H1 (cell line): ENCODE data around the gene ARFRP1. TPM values are rescaled to one million over a fixed set of nuclear protein-coding genes. Genes with fewer than 3 reads are reported as not detected.

Experiments used
- CTCF ChIA-PET: fragments of 300-600 bp; sonication (Branson Sonifier 250); formaldehyde crosslinking; loops from one replicate; lab custom pipeline; 2021; ENCODE audit not compliant: partially characterized antibody; lab: Charles Lee
- POLR2A ChIA-PET: fragments of 300-600 bp; sonication (Branson Sonifier 250); formaldehyde crosslinking; loops from one replicate; lab custom pipeline; 2021; ENCODE audit warnings: inconsistent platforms; ENCODE audit not compliant: partially characterized antibody; lab: Charles Lee
- DNase-seq, 2 experiments: peaks; one replicate each; pipeline versions ENCODE4 v3.0.0 to v3.0.0-alpha.2; 2010 to 2022; ENCODE audit warnings: low spot score in 2 of 2, low read depth in 1 of 2, mixed read lengths in 1 of 2
- FAIRE-seq: peaks from 2 replicates; lab custom pipeline; 2011; peaks lifted over from hg19 to GRCh38; lab: Jason Lieb, UNC
- H2AFZ ChIP-seq: 2 replicates; pipeline ENCODE4 v1.8.1; 2012; ENCODE audit warnings: low read length, inconsistent platforms
- H2AK5ac ChIP-seq: 2 replicates; pipeline ENCODE4 v1.6.1; 2013; ENCODE audit warnings: low read depth, low read length
- H2BK120ac ChIP-seq: replicated peaks from 2 replicates; pipeline ENCODE3; 2013; ENCODE audit warnings: low read depth, low read length, inconsistent platforms
- H2BK12ac ChIP-seq: 2 replicates; pipeline ENCODE4 v1.6.1; 2013; ENCODE audit warnings: low read depth, low read length
- H2BK15ac ChIP-seq: 2 replicates; pipeline ENCODE4 v1.6.1; 2013; ENCODE audit warnings: low read length
- H2BK20ac ChIP-seq: 2 replicates; pipeline ENCODE4 v1.6.1; 2013; ENCODE audit warnings: low read length
- H2BK5ac ChIP-seq: 2 replicates; pipeline ENCODE4 v1.6.1; 2013; ENCODE audit warnings: low read depth, low read length
- H3K14ac ChIP-seq: 2 replicates; pipeline ENCODE4 v1.6.1; 2013; ENCODE audit warnings: inconsistent platforms; ENCODE audit not compliant: insufficient read length
- H3K18ac ChIP-seq: 2 replicates; pipeline ENCODE4 v1.6.1; 2013; ENCODE audit warnings: low read length; ENCODE audit errors: extremely low read depth
- H3K23ac ChIP-seq: 2 replicates; pipeline ENCODE4 v1.6.1; 2013; ENCODE audit warnings: inconsistent platforms; ENCODE audit not compliant: insufficient read length
- H3K23me2 ChIP-seq: 2 replicates; pipeline ENCODE4 v1.6.1; 2013; ENCODE audit warnings: low read depth, low read length
- H3K27ac ChIP-seq: 2 replicates; pipeline ENCODE4 v1.6.1; 2011; ENCODE audit warnings: low read depth, low read length, inconsistent platforms
- H3K27me3 ChIP-seq, 4 experiments: replicated peaks in 1 of 4; 1 replicate in 1 of 4; 2 replicates in 3 of 4; pipeline versions ENCODE4 v1.6.1 to v1.8.1; 2011 to 2013; ENCODE audit warnings: low read length in 3 of 4, mild to moderate bottlenecking in 3 of 4, inconsistent platforms in 2 of 4, mixed read lengths in 2 of 4, moderate library complexity in 1 of 4; ENCODE audit not compliant: control insufficient read depth in 3 of 4, insufficient read depth in 3 of 4; ENCODE audit errors: extremely low read depth in 1 of 4
- H3K36me3 ChIP-seq, 4 experiments: 2 replicates each; pipeline versions ENCODE4 v1.6.1 to v1.8.1; 2011 to 2013; ENCODE audit warnings: mild to moderate bottlenecking in 4 of 4, low read length in 3 of 4, moderate library complexity in 2 of 4, control low read depth in 1 of 4, inconsistent platforms in 1 of 4; ENCODE audit not compliant: insufficient read depth in 4 of 4, control insufficient read depth in 2 of 4
- H3K4ac ChIP-seq: replicated peaks from 2 replicates; pipeline ENCODE3; 2013; ENCODE audit warnings: low read length, low read depth, mixed read lengths, inconsistent platforms; ENCODE audit not compliant: insufficient read length
- H3K4me1 ChIP-seq, 4 experiments: replicated peaks in 1 of 4; 1 replicate in 1 of 4; 2 replicates in 3 of 4; pipeline versions ENCODE4 v1.6.1 to v1.8.1; 2011 to 2013; ENCODE audit warnings: low read length in 3 of 4, inconsistent platforms in 2 of 4, mixed read lengths in 1 of 4; ENCODE audit not compliant: insufficient read depth in 4 of 4, control insufficient read depth in 3 of 4
- H3K4me2 ChIP-seq, 2 experiments: 2 replicates each; pipeline versions ENCODE4 v1.6.1 to v1.8.1; 2011 to 2013; ENCODE audit warnings: low read depth in 2 of 2, low read length in 2 of 2, control low read depth in 1 of 2, inconsistent platforms in 1 of 2, mild to moderate bottlenecking in 1 of 2; ENCODE audit not compliant: insufficient read depth in 1 of 2
- H3K4me3 ChIP-seq, 4 experiments: fragments of 200-600, 300-600 bp in 1 of 4; sonication (generic), shearing (Covaris generic), sonication (Bioruptor Twin) in 1 of 4; 2 replicates each; pipeline versions ENCODE4 v1.5.1 to v1.8.1; 2011 to 2016; ENCODE audit warnings: low read length in 4 of 4, low read depth in 3 of 4, control low read depth in 2 of 4, inconsistent platforms in 2 of 4, mild to moderate bottlenecking in 2 of 4, mixed read lengths in 1 of 4, moderate library complexity in 1 of 4; ENCODE audit not compliant: insufficient read depth in 2 of 4; ENCODE audit errors: extremely low read depth in 1 of 4
- H3K56ac ChIP-seq: replicated peaks from 2 replicates; pipeline ENCODE3; 2013; ENCODE audit warnings: low read depth, mild to moderate bottlenecking, mixed read lengths, low read length, inconsistent platforms; ENCODE audit not compliant: insufficient read length
- H3K79me1 ChIP-seq: 2 replicates; pipeline ENCODE4 v1.6.1; 2013; ENCODE audit warnings: low read depth, low read length, control low read depth
- H3K79me2 ChIP-seq, 2 experiments: 2 replicates each; pipeline versions ENCODE4 v1.6.1 to v1.8.1; 2012 to 2013; ENCODE audit warnings: low read length in 2 of 2, mild to moderate bottlenecking in 2 of 2, inconsistent platforms in 1 of 2; ENCODE audit not compliant: insufficient read depth in 2 of 2, control insufficient read depth in 1 of 2
- H3K9ac ChIP-seq, 4 experiments: replicated peaks in 1 of 4; 1 replicate in 1 of 4; 2 replicates in 3 of 4; pipeline versions ENCODE4 v1.6.1 to v1.8.1; 2011 to 2013; ENCODE audit warnings: low read depth in 3 of 4, low read length in 3 of 4, control low read depth in 2 of 4, mild to moderate bottlenecking in 2 of 4, moderate library complexity in 2 of 4, inconsistent platforms in 1 of 4; ENCODE audit errors: extremely low read depth in 1 of 4
- H3K9me3 ChIP-seq, 2 experiments: 2 replicates each; pipeline versions ENCODE4 v1.6.1 to v1.8.1; 2012 to 2013; ENCODE audit warnings: mild to moderate bottlenecking in 2 of 2, moderate library complexity in 2 of 2, control low read depth in 1 of 2, inconsistent platforms in 1 of 2, low read depth in 1 of 2, low read length in 1 of 2, mixed read lengths in 1 of 2; ENCODE audit not compliant: insufficient read depth in 2 of 2
- H4K20me1 ChIP-seq, 2 experiments: replicated peaks in 1 of 2; 2 replicates each; pipeline versions ENCODE3 to v1.8.1; 2011 to 2013; ENCODE audit warnings: inconsistent platforms in 2 of 2, low read length in 2 of 2, mild to moderate bottlenecking in 1 of 2; ENCODE audit not compliant: insufficient read depth in 2 of 2, control insufficient read depth in 1 of 2
- H4K5ac ChIP-seq: 2 replicates; pipeline ENCODE4 v1.6.1; 2013; ENCODE audit warnings: low read length, low read depth, mixed read lengths, inconsistent platforms; ENCODE audit not compliant: insufficient read length
- H4K8ac ChIP-seq: 2 replicates; pipeline ENCODE4 v1.8.0; 2013; ENCODE audit warnings: mild to moderate bottlenecking, moderate library complexity, low read length, inconsistent platforms; ENCODE audit not compliant: insufficient read depth; ENCODE audit errors: extremely low read depth
- H4K91ac ChIP-seq: replicated peaks from 2 replicates; pipeline ENCODE3; 2013; ENCODE audit warnings: low read length, mixed read lengths, inconsistent platforms; ENCODE audit not compliant: insufficient read length
- BACH1 ChIP-seq: IDR thresholded peaks from 2 replicates; pipeline ENCODE4 v1.6.1; 2012; ENCODE audit warnings: low read length, improper control_type of control experiment
- EZH2 ChIP-seq: fragments of 200-600 bp; sonication (generic); IDR thresholded peaks from 2 replicates; pipeline ENCODE4 v1.7.1; 2012; ENCODE audit warnings: low read depth, mild to moderate bottlenecking, moderate library complexity, low read length, inconsistent platforms; ENCODE audit not compliant: severe bottlenecking
- POLR2AphosphoS5 ChIP-seq: IDR thresholded peaks from 2 replicates; pipeline ENCODE4 v1.6.1; 2011; ENCODE audit warnings: low read depth, low read length
- SP1 ChIP-seq: IDR thresholded peaks from 2 replicates; pipeline ENCODE4 v1.6.1; 2011; ENCODE audit warnings: low read depth, low read length
- WGBS, 2 experiments: shearing (Covaris generic) in 1 of 2; methylation state at CpG; one replicate each; pipeline versions ENCODE4 v1.1.6 to v1.1.7; 2013 to 2015; ENCODE audit warnings: low lambda C conversion rate in 2 of 2, mixed read lengths in 2 of 2, inconsistent platforms in 1 of 2, low coverage in 1 of 2, missing lambda C conversion rate in 1 of 2; ENCODE audit not compliant: insufficient replicate concordance in 2 of 2, insufficient coverage in 1 of 2, insufficient read length in 1 of 2; ENCODE audit errors: extremely low coverage in 1 of 2, missing lambda C conversion rate in 1 of 2; 5-methylcytosine and 5-hydroxymethylcytosine counted together
- polyA plus RNA-seq, 7 experiments: library from polyadenylated mRNA; depleted of rRNA in 3 of 7; stranded (reverse) in 5 of 7; unstranded in 2 of 7; fragments of >200 nt in 5 of 7; fragments of 200-250 nt in 2 of 7; gene quantifications; 1 replicate in 5 of 7; 2 replicates in 1 of 7; 4 replicates in 1 of 7; pipeline versions ENCODE4 v1.2.1 to v1.2.3, GENCODE V29; 2011 to 2013; ENCODE audit warnings: missing spikeins in 2 of 7, mixed read lengths in 2 of 7
- total RNA-seq: library from RNA; stranded (reverse); fragmentation: NEBNext Ultra II Directional; extraction: Animal tissue kit (Norgen Biotek cat#: 25700); gene quantifications from 2 replicates; pipeline ENCODE4 v1.2.1, GENCODE V29; 2021

ARFRP1 gene
- total and polyA plus RNA-seq, 2 of the 8 experiments (the other 6 are each of a cell fraction or from before 2014, with no cell fraction given) = 12.9 to 22.9 TPM

DNA sequence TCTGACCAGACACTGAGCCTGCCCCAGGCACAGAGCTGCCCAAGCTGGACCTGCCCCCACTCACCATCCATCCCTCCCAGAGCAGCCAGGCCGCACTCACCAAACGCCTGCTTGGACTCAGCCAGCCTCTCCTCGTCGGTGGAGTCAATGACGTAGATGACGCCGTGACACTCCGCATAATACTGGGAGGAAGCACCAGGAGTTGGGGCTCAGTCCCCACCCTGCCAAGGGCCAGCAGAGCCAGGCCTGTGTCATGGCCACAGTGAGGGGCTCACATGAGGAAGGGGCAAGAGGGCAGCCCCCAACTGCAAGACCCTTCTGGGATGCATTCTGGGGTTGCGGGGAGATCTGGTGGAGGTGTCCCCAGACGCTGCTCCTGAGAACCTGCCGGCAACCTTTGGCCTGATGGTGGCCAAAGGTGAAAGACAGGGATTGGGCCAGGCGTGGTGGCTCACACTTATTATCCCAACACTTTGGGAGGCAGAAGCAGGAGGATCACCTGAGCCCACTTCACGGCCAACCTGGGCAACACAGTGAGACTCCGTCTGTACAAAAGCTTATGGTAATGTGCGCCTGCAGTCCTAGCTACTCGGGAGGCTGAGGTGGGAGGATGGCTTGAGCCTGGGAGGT lies 5.6 kb downstream of the ARFRP1 start:
- Histone ChIP-seq H3K9ac (no peak overlapping the region), H4K5ac (no peak overlapping the region), H3K4me3 (no peak overlapping the region), H3K79me1 (peaks cover 6% of the 10 kb centered on the region; the same call in 1 of the 2 replicates), H2BK12ac (no peak overlapping the region), H3K9me3 (no peaks in the 10 kb centered on the region), H3K4ac (no peak overlapping the region), H3K27me3 (no peaks in the 10 kb centered on the region), H3K36me3 (peaks cover 3 to 18% (median 8%) of the 10 kb centered on the region in 4 experiments; a peak in 5 of 8 replicates), H3K56ac (no peak overlapping the region), H2BK20ac (no peak overlapping the region), H2BK5ac (no peak overlapping the region), H3K27ac (no peak overlapping the region), H2AFZ (no peak overlapping the region), H3K18ac (no peak overlapping the region), H4K8ac (no peak overlapping the region), H3K4me1 (peaks cover 0 to 11% (median 2%) of the 10 kb centered on the region in 4 experiments; a peak in 4 of 7 replicates), H3K14ac (no peak overlapping the region), H2AK5ac (no peak overlapping the region), H4K91ac (no peak overlapping the region), H3K23me2 (no peaks in the 10 kb centered on the region; the same call in 1 of the 2 replicates), H2BK120ac (no peak overlapping the region), H3K4me2 (no peak overlapping the region), H3K23ac (no peak overlapping the region), H2BK15ac (no peak overlapping the region), H4K20me1 (peaks cover 8 to 14% of the 10 kb centered on the region in 2 experiments), H3K79me2 (peaks cover 0 to 12% of the 10 kb centered on the region in 2 experiments; a peak in 2 of 4 replicates)
- ChIA-PET CTCF (interaction anchor here (1.4 kb wide), 2 partner anchors 84 to 279 kb away, joined by 3 to 4 read pairs; partner anchors contain the start of gene PRPF6), POLR2A (interaction anchor here (0.6 to 4.1 kb wide), 12 partner anchors 10 to 283 kb away, joined by 3 to 18 read pairs (median 4); partner anchors contain the start of genes RTEL1 and SLC2A4RG)
- 91% methylated on average over 16 of the region's 16 CpGs; no CpG with 5 or more reads in 1 of the 2 experiments for WGBS, 2 experiments
- FAIRE-seq (no peak), DNase-seq (no peak)
- TF ChIP-seq POLR2AphosphoS5 (peak; percentile 2; the same call in 1 of the 2 replicates), BACH1 (no peak), SP1 (no peak), EZH2 (no peak)
